ENCODE measurements around the gene MEGF9.

The MEGF9 gene

DNA sequence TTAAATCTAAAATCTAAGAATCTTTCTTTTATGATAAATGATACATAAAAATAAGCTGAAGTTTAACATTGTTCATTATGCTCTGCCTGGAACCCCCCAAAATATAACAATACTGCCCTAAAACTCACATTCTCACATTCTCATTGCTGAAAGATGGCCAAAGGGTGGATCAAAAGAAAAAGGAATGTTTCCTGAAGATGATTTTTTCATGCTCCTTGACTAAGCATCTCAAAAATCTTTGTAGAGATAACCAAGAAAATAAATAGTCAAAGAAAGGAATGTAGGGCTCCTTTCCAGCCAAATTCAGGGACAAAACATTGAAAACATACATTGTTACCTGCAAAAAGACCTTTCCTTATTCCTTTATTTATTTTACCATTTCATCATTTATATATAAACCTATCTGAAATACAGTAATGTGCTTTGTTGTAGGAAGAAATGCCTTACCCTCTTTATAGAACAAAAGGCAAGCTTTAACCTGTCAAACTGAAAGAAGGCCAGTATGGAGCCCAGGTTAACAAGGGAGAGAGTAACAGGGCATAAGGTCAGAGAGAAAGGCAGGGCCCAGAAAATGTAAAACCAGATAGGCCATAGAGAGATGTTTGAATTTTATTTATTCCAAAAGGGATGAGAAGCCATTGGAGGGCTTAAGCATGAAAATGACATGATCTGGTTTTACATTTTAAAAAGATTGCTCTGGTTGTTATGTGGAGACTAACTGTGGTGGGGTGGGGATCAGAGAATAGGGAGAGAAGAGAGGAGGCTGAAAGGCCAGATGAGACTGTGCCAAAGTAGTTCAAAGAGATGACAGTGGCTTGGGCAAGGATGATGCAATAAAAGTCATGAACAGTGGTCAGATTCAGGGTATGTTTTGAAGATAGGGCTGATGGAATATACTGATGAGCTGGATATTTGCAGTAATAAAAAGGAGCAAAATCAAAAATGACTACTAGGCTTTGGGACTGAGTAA lies 97.0 kb downstream of the MEGF9 start:
- no peak for DNase-seq

- DNase-seq, result no peak
These were observed 102.1 kb downstream of the MEGF9 start for GRCh38 chr9:120612218-120612617.

DNA sequence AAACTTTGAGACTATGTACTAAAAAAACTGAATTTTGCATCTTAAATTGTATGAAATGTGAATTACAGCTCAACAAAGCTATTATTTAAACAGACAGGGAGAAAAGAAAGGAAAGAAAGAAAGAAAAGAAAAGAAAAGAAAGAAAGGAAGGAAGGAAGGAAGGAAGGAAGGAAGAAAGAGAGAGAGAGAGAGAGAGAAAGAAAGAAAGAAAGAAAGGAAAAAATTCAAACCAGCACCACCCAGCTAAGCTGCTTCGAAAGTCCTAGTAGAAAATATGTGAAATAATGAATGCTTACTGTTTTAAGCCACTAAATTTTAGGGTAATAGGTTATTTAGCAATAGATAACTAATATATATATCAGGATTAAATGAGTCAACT lies 102.6 kb downstream of the MEGF9 start:
- DNase-seq, result no peak

DNA sequence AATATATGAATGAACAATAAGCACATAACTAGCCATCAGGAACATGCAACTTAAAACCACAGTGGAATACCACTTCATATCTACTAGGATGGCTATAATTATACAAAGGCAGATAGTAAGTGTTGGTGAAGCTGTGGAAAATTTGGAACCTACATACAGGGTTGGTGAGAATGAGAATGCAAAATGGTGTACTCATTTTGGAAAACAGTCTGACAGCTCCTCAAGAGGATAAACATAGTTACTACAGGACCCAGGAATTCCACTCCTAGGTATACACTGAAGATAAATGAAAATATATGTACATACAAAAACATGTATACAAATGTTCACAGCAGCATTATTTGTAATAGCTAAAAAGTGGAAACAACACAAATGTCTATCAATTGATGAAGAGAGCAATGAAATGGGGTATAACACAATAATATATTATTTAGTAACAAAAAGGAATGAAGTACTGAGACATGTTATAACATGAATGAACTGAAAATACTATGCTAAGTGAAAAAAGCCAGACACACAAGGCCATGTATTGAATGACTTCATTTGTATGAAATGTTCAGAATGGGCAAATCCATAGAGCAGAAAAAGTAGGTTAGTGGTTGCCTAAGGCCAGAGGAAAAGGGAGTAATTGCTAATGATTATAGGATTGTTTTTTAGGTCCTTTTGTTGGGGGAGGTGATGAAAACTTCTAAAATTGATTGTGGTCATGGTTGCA lies 103.1 kb downstream of the MEGF9 start:
- no peak for DNase-seq

- no peak for DNase-seq
These were observed 104.6 kb downstream of the MEGF9 start for GRCh38 chr9:120609636-120610035.

DNA sequence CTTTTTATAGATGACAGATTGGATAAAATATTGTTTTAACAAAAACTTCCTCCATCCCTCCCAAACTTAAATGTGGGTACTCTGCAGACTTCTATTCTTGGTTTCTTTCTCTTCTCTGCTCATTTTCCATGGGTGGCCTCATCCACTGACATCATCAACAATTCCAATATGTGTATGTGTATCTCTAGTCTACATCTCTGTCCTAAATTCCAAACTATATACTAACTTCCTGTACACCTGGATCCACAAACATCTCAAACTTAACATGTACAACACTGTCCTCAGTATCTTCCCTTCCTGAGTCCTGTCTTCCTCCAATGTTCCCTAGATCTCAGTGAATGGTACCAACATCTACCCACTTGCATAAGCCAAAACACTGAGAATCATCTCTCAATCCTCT lies 105.8 kb downstream of the MEGF9 start:
- DNase-seq, result no peak

- DNase-seq, result no peak
These were observed 110.7 kb downstream of the MEGF9 start for GRCh38 chr9:120603591-120603990.

DNA sequence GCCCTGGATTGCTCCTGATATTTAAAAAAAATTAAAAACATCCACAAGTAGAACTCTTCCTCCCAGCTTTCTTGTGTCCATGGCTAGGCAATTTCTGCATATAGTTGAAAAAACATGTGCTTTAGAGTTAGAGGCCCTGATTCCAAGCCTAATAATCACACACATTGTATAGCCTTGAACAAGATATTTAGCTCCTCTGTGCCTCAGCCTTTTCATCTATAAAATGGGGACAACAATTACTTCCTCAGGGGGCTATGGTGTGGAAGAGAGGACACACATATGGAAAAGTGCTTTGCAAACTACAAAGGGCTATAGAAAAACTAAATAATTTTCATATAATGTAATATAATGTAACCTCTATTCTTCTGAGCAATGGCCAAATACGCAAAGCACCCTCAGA lies 111.3 kb downstream of the MEGF9 start:
- no peak for DNase-seq

DNA sequence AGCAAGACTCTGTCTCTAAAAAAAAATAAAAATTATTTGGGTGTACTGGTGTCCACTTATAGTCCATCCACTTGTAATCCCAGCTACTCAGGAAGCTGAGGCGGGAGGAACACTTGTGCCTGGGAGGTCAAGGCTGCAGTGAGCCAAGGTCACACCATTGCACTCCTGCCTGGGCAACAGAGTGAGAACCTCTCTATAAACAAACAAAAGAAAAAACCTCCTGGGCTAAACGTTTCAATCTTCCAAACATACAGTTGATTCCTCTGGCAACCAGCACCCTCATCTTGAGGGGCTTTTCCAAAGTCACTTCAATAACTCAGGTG lies 120.4 kb downstream of the MEGF9 start:
- no peak for DNase-seq

DNA sequence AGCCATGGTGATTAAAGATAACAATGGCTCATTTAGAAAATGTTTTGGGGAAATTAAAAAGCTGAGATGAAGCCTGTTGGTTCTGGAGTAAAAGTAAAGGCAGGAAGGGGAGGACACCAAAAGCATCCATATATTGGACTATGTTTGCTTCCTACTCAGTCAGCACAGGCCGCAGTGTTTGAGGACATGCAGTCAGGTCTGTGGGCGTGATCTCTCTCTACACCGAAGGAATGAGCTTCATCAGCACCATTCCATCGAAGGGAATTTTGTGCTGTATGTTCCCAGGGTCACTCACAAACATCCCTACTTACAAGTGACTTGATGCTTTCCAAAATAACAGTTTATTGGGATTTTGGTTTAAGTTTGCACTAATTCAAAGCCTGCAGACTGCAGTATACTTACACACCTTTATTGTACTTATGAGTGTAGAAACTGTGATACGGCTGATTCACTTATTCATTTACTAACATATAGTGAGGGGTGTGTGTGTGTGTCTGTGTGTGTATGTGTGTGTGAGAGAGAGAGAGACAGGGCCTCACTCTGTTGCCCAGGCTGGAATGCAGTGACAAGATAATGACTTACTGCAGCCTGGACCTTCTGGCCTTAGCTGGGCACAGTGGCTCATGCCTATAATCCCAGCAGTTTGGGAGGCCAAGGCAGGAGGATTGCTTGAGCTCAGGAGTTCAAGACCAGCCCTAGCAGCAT lies 120.9 kb downstream of the MEGF9 start:
- no peak for DNase-seq

GRCh38 chr9:120592210-120592609 lies 122.1 kb downstream of the MEGF9 start:
- DNase-seq, result no peak

DNA sequence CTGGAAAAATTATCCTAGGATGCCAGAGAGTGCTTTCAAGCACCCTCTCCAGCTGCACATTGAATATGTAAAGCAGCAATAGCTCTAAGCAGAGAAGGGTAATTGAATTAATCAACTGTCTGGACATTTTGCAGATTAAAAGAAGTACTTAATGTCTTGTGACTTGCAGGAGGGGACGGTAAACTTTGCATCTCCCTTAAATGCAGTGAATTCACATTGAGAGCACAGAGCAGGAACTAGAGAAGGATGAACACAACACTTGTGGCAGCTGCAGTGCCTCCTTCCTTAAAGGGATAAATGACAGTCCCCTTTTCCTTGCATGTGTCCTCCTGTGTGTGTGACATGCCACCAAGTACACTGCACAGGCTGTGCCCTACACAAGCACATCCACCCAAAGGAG lies 126.9 kb downstream of the MEGF9 start:
- DNase-seq, result no peak

DNA sequence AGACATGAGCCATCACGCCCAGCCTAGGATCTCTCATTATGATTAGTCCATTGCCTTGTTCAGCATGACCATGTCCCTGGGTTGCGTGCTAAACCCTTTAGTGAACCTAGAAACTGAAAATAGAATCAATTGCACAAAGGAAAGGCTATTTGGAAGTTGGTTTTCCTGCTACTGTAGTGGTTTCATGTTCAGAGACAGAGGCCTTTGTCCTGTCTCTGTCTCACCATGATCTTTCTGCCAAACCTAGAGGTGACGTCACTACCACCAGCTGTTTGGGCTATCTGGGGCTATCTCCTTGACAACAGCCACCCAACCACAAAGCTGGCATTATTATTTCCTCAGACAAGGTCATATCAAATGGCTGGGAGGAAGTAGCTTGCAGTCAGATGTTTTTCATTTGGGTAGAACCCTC lies 130.3 kb downstream of the MEGF9 start:
- DNase-seq, result peak; percentile 98

DNA sequence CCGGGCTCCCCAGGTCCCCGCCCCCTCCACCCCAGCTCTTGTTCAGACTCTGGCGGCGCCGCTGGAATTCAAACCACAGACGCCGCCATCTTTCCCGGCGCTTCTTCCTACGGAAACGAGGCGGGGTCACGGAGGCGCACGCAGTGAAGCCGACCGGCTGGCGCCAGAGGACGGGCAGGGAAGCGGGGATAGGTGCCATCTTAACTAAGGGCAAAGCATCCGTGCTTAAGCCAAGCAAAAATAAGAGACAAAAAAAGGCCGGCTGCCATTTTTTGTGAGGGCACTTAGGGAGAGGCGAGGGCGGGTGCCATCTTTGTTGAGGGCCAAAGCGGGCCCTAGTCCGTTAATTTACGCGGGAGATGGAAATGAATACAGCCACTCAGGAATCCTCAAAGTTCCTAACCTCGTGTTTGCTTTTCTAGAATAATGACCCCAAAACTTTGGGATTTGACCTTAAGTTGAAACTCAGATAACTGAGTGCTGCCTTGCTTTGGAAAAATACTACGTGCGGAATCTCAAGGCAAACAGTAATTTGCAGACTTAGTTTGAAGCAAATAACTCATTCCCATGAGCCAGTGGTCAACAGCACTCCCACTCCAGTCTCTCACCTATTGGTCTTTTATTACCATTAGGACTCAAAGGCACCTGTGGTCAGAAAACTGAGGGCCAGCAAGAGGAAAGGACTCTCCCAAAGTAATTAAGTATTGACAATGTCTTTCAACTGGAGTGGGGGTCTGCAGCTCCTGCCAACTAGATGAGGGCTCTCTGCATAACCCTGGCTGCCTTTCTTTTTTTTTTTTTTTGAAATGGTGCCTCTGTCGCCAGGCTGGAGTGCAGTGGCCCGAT lies 134.0 kb downstream of the MEGF9 start, which contains the start of gene CDK5RAP2:
TSS of gene CDK5RAP2 (minus strand) at position 117 of the 846 bp plus-strand sequence. CDS start 189 bp downstream, outside the sequence.
- DNase-seq, result peak; percentile 99

- no peak for DNase-seq
These were observed 134.9 kb downstream of the MEGF9 start for GRCh38 chr9:120579139-120580050.

GRCh38 chr9:120574473-120574872 lies 139.8 kb downstream of the MEGF9 start:
- no peak for DNase-seq

- DNase-seq, result no peak
These were observed 141.8 kb downstream of the MEGF9 start for GRCh38 chr9:120572472-120572871.

DNA sequence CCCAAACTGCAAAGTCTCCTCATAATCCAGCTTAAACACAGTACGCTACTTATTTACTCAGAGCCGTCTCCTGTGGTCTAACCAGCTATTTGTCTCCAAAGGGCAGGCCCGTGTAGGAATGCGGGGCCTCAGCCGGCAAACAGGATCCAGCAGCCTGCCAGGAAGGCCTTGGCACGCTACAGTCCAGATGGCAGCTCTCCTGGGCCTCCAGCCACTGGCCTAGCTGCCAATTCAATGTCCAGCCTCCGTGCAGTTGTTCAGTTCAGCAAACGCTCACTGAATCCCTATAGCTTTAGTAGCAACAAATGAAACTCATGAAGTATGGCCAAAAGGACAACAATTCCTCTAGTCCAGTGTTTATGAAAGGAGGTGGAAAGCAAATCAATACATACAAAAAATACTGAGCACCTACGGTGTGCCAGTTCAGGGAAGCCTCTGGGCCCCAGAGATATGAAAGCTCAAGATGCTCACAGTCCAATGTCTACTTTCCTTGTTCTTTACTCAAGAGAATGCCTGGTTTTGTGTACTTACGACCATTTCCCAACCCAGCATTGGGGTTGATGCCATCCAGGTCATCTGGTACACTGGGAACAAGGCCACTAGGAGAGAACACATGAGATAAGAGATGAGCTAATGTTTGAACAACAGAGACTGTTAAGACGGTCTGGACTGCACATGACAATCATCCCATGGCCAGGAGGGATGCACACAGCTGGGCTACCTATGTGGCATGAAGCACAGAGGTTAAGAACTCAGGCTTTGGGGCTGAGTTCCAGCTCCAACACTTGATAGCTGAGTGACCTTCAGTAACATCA lies 142.6 kb downstream of the MEGF9 start:
- DNase-seq, result no peak

DNA sequence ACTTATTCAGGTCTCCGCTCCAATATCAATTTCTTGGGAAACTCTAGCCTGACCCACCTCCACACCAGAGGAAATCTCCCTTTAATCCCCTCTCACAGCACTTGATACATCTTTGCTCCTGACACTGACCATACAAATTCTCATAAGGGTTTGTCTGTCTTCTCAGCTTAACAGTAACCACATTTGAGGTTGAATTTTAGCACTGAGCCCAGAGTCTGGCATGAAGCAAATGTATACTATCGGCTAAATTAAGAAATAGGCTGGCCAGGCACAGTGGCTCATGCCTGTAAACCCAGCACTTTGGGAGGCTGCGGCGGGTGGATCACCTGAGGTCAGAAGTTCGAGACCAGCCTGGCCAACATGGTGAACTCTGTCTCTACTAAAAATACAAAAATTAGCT lies 144.0 kb downstream of the MEGF9 start:
- no peak for DNase-seq

DNA sequence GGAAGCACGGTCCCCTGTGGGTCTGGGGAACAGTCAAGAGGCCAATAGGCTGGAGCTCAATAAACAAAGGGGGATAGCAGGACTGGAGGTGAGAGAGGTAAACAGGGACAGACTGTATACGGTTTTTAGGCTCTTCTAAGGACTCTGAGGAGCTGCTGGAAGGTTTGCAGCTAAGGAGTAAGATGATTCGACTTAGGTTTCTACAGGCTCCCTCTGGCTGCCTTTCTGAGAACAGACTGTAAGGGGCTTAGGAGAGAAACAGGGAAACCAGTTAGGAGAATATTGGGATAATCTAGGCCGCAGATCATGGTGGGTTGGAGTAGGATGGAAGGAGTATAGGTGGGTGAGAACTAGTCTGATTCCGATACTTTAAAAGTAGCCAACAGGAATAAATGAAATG lies 144.7 kb downstream of the MEGF9 start:
- no peak for DNase-seq

- no peak for DNase-seq
These were observed 145.5 kb downstream of the MEGF9 start for GRCh38 chr9:120568816-120569215.
